ENCODE measurements around the gene GOLGA6L26. TPM values are rescaled to one million over a fixed set of nuclear protein-coding genes. Genes with fewer than 3 reads are reported as not detected.
"Not testable (repeated sequence)": the region's sequence is repeated elsewhere in the genome, so short reads cannot be mapped to it uniquely, and the experiment has no call there.

Gene GOLGA6L26
- not detected for polyA plus RNA-seq (2013, experiment 1 of 2; ENCODE audit: insufficient read length)
- not detected for polyA plus RNA-seq (2013, experiment 2 of 2; ENCODE audit: insufficient read length)

GRCh38 chr15:23334096-23334495 is at the start of gene GOLGA6L26:
TSS of gene GOLGA6L26 (minus strand) at chr15:23334196. CDS start at chr15:23334135, 61 bp downstream.
- not testable (repeated sequence) for DNase-seq

GRCh38 chr15:23381192-23381591 is 47.2 kb upstream of the GOLGA6L26 start:
- not testable (repeated sequence) for DNase-seq

GRCh38 chr15:23380700-23381099 is 46.7 kb upstream of the GOLGA6L26 start:
- not testable (repeated sequence) for DNase-seq

GRCh38 chr15:23378946-23379345 is 45.0 kb upstream of the GOLGA6L26 start:
- not testable (repeated sequence) for DNase-seq

GRCh38 chr15:23374226-23374625 is 40.2 kb upstream of the GOLGA6L26 start:
- not testable (repeated sequence) for DNase-seq

GRCh38 chr15:23372891-23373600 is 39.0 kb upstream of the GOLGA6L26 start:
- DNase-seq = not testable (repeated sequence)

- no peak for DNase-seq
These were observed 38.3 kb upstream of the GOLGA6L26 start for GRCh38 chr15:23372284-23372683.

GRCh38 chr15:23371868-23372267 is 37.9 kb upstream of the GOLGA6L26 start:
- not testable (repeated sequence) for DNase-seq

GRCh38 chr15:23371134-23371533 is 37.1 kb upstream of the GOLGA6L26 start:
- DNase-seq = not testable (repeated sequence)

- DNase-seq = no peak
These were observed 36.6 kb upstream of the GOLGA6L26 start for GRCh38 chr15:23370578-23370977.

GRCh38 chr15:23364261-23364660 is 30.3 kb upstream of the GOLGA6L26 start:
- not testable (repeated sequence) for DNase-seq

- DNase-seq = not testable (repeated sequence)
These were observed 28.6 kb upstream of the GOLGA6L26 start for GRCh38 chr15:23362622-23363021.

GRCh38 chr15:23354448-23354847 is 20.5 kb upstream of the GOLGA6L26 start, which contains the start of gene GOLGA8S:
TSS of gene GOLGA8S (plus strand) at chr15:23354748. CDS start at chr15:23354810, 62 bp downstream.
- DNase-seq = not testable (repeated sequence)

- not testable (repeated sequence) for DNase-seq
These were observed 22.8 kb downstream of the GOLGA6L26 start for GRCh38 chr15:23311233-23311632.

GRCh38 chr15:23305921-23306320 is 28.1 kb downstream of the GOLGA6L26 start:
- DNase-seq = not testable (repeated sequence)

GRCh38 chr15:23304805-23305204 is 29.2 kb downstream of the GOLGA6L26 start:
- DNase-seq = not testable (repeated sequence)

GRCh38 chr15:23304267-23304666 is 29.7 kb downstream of the GOLGA6L26 start:
- DNase-seq = not testable (repeated sequence)

- DNase-seq = peak; percentile 8
These were observed 30.3 kb downstream of the GOLGA6L26 start for GRCh38 chr15:23303654-23304053.

- not testable (repeated sequence) for DNase-seq
These were observed 30.8 kb downstream of the GOLGA6L26 start for GRCh38 chr15:23303246-23303645.

Data from fibroblast of skin of scalp (primary cell).